HL-60 (cell line): ENCODE data around the gene ZNF618.

ENCODE experiments used
- DNase-seq, 2 experiments: peaks; one replicate each; pipeline ENCODE4 v3.0.0-alpha.2; 2010 to 2020; ENCODE audit warnings: low read depth in 1 of 2, low spot score in 1 of 2
- H3K27ac ChIP-seq: fragments of 250-450 bp; sonication (Bioruptor Pico); replicated peaks from 2 replicates; pipeline ENCODE4 v1.5.1; 2020; ENCODE audit warnings: mild to moderate bottlenecking, moderate library complexity
- H3K27me3 ChIP-seq: fragments of 250-450 bp; sonication (Bioruptor Pico); 2 replicates; pipeline ENCODE4 v1.5.1; 2021; ENCODE audit warnings: mild to moderate bottlenecking, moderate library complexity; ENCODE audit not compliant: insufficient read depth, poor library complexity, severe bottlenecking
- H3K4me3 ChIP-seq: replicated peaks from 2 replicates; pipeline ENCODE4 v1.5.1; 2011; ENCODE audit warnings: mild to moderate bottlenecking, control low read depth, low read length; ENCODE audit not compliant: insufficient read depth
- CTCF ChIP-seq: IDR thresholded peaks from one replicate; pipeline ENCODE4 v1.5.1; 2011; ENCODE audit warnings: low read length, control low read depth, inconsistent platforms; ENCODE audit not compliant: insufficient read depth
- GABPA ChIP-seq: IDR thresholded peaks from 2 replicates; pipeline ENCODE4 v1.6.1; 2012; ENCODE audit warnings: low read depth
- POLR2AphosphoS5 ChIP-seq: IDR thresholded peaks from 2 replicates; pipeline ENCODE4 v1.6.1; 2012; ENCODE audit warnings: low read depth
- SPI1 ChIP-seq: IDR thresholded peaks from 2 replicates; pipeline ENCODE4 v1.6.1; 2012; ENCODE audit warnings: low read depth, mild to moderate bottlenecking, borderline replicate concordance
- TF ChIP-seq, protein P1 (sequence below): IDR thresholded peaks from 2 replicates; pipeline ENCODE4 v1.6.1; 2012; ENCODE audit warnings: low read depth; ENCODE audit not compliant: insufficient replicate concordance

ZNF618 gene

GRCh38 chr9:114089206-114089840 is 213.2 kb downstream of the ZNF618 start:
- Histone ChIP-seq H3K27me3 (no peaks in the 10 kb centered on the region), H3K4me3 (no peak overlapping the region), H3K27ac (no peak overlapping the region)
- no peak for TF ChIP-seq CTCF
- TF ChIP-seq, protein P1, sequence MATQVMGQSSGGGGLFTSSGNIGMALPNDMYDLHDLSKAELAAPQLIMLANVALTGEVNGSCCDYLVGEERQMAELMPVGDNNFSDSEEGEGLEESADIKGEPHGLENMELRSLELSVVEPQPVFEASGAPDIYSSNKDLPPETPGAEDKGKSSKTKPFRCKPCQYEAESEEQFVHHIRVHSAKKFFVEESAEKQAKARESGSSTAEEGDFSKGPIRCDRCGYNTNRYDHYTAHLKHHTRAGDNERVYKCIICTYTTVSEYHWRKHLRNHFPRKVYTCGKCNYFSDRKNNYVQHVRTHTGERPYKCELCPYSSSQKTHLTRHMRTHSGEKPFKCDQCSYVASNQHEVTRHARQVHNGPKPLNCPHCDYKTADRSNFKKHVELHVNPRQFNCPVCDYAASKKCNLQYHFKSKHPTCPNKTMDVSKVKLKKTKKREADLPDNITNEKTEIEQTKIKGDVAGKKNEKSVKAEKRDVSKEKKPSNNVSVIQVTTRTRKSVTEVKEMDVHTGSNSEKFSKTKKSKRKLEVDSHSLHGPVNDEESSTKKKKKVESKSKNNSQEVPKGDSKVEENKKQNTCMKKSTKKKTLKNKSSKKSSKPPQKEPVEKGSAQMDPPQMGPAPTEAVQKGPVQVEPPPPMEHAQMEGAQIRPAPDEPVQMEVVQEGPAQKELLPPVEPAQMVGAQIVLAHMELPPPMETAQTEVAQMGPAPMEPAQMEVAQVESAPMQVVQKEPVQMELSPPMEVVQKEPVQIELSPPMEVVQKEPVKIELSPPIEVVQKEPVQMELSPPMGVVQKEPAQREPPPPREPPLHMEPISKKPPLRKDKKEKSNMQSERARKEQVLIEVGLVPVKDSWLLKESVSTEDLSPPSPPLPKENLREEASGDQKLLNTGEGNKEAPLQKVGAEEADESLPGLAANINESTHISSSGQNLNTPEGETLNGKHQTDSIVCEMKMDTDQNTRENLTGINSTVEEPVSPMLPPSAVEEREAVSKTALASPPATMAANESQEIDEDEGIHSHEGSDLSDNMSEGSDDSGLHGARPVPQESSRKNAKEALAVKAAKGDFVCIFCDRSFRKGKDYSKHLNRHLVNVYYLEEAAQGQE: no peak
- TF ChIP-seq GABPA: no peak
- no peak for DNase-seq

- Histone ChIP-seq H3K27me3 (no peaks in the 10 kb centered on the region), H3K4me3 (no peak overlapping the region), H3K27ac (no peak overlapping the region)
- DNase-seq: no peak
- TF ChIP-seq CTCF (no peak), GABPA (no peak), SPI1 (no peak), POLR2AphosphoS5 (no peak)
- TF ChIP-seq, protein P1: no peak
Observed at GRCh38 chr9:114090798-114091197, 214.7 kb downstream of the ZNF618 start.

GRCh38 chr9:114091711-114092110 is 215.6 kb downstream of the ZNF618 start:
- Histone ChIP-seq H3K27me3 (no peaks in the 10 kb centered on the region), H3K27ac (no peak overlapping the region), H3K4me3 (no peak overlapping the region)
- TF ChIP-seq, protein P1: no peak
- no peak for TF ChIP-seq POLR2AphosphoS5
- TF ChIP-seq GABPA: no peak
- TF ChIP-seq CTCF: no peak
- TF ChIP-seq SPI1: no peak
- no peak for DNase-seq
